HepG2 (cell line): ENCODE data around the gene PTH. TPM values are rescaled to one million over a fixed set of nuclear protein-coding genes. Genes with fewer than 3 reads are reported as not detected.
A peak's percentile ranks its signal among the peaks of the same experiment; 100 is the strongest.

Source experiments
- ARNTL ChIP-seq: sonication (generic); formaldehyde crosslinking; IDR thresholded peaks from 2 replicates; pipeline ENCODE4 v1.4.0; 2020; ENCODE audit warnings: mild to moderate bottlenecking, missing genetic modification reagents
- CENPX ChIP-seq: sonication (generic); formaldehyde crosslinking; IDR thresholded peaks from 2 replicates; pipeline ENCODE4 v1.9.0; 2021; ENCODE audit warnings: mild to moderate bottlenecking, missing genetic modification reagents, moderate library complexity
- KLF9 ChIP-seq: IDR thresholded peaks from 2 replicates; pipeline ENCODE4 v1.6.1; 2016; ENCODE audit warnings: low read depth
- LCORL ChIP-seq, 2 experiments: fragments of 450-650 bp in 1 of 2; sonication (generic) in 1 of 2; formaldehyde crosslinking in 1 of 2; IDR thresholded peaks; 2 replicates each; pipeline versions ENCODE4 v1.5.0 to v1.6.1; 2017 to 2020; ENCODE audit warnings: antibody characterized with exemption in 1 of 2, missing genetic modification reagents in 1 of 2
- NCOA1 ChIP-seq: sonication (generic); formaldehyde crosslinking; IDR thresholded peaks from 2 replicates; pipeline ENCODE4 v1.9.0; 2021; ENCODE audit warnings: missing genetic modification reagents
- NONO ChIP-seq, 2 experiments: fragments of 450-650 bp in 1 of 2; sonication (generic) in 1 of 2; formaldehyde crosslinking in 1 of 2; IDR thresholded peaks in 1 of 2; conservative IDR thresholded peaks in 1 of 2; 2 replicates each; pipeline versions ENCODE4 v1.6.1 to v1.8.0; 2017 to 2022; ENCODE audit warnings: mild to moderate bottlenecking in 1 of 2, missing genetic modification reagents in 1 of 2, moderate library complexity in 1 of 2
- ZC3H4 ChIP-seq: sonication (generic); formaldehyde crosslinking; IDR thresholded peaks from 2 replicates; pipeline ENCODE4 v1.4.0; 2020; ENCODE audit warnings: missing genetic modification reagents, borderline replicate concordance
- ZFP91 ChIP-seq: sonication (generic); formaldehyde crosslinking; IDR thresholded peaks from 2 replicates; pipeline ENCODE4 v1.9.0; 2022; ENCODE audit warnings: missing genetic modification reagents, mild to moderate bottlenecking, borderline replicate concordance
- ZNF646 ChIP-seq: sonication (generic); formaldehyde crosslinking; IDR thresholded peaks from 2 replicates; pipeline ENCODE4 v1.9.0; 2021; ENCODE audit warnings: mild to moderate bottlenecking, missing genetic modification reagents
- polyA plus RNA-seq, 8 experiments: library from polyadenylated mRNA; depleted of rRNA in 3 of 8; stranded (reverse) in 7 of 8; unstranded in 1 of 8; fragments of >200 nt; fragmentation: Illumina TruSeq in 4 of 8; extraction: Trizol in 4 of 8; gene quantifications; 2 replicates each; pipeline versions ENCODE4 v1.2.1 to v1.2.3, GENCODE V29; 2011 to 2016; ENCODE audit warnings: low read depth in 4 of 8, missing spikeins in 1 of 8, mixed read lengths in 1 of 8; ENCODE audit not compliant: insufficient read depth in 1 of 8
- total RNA-seq, 5 experiments: library from RNA; depleted of rRNA; stranded (reverse); fragments of >200 nt; fragmentation: Illumina TruSeq; extraction: Trizol; gene quantifications; 2 replicates each; pipeline ENCODE4 v1.2.3, GENCODE V29; 2016; ENCODE audit warnings: low read depth in 1 of 5
- TF ChIP-seq, protein P1 (sequence below), 2 experiments: sonication (generic) in 1 of 2; formaldehyde crosslinking in 1 of 2; IDR thresholded peaks; 2 replicates each; pipeline versions ENCODE4 v1.4.0 to v1.6.1; 2016 to 2020; ENCODE audit warnings: borderline replicate concordance in 1 of 2, low read depth in 1 of 2, mild to moderate bottlenecking in 1 of 2, missing genetic modification reagents in 1 of 2
- TF ChIP-seq, protein P2 (sequence below): sonication (generic); formaldehyde crosslinking; IDR thresholded peaks from 2 replicates; pipeline ENCODE4 v1.5.1; 2020; ENCODE audit warnings: mild to moderate bottlenecking, moderate library complexity, missing genetic modification reagents

Gene PTH
- total and polyA plus RNA-seq, 2 of the 13 experiments (the other 11 are each of a cell fraction or from before 2014, with no cell fraction given) = not detected

GRCh38 chr11:13462901-13463778 is 32.7 kb downstream of the PTH start, which contains the start of gene BTBD10 (continued):
- TF ChIP-seq, protein P1, sequence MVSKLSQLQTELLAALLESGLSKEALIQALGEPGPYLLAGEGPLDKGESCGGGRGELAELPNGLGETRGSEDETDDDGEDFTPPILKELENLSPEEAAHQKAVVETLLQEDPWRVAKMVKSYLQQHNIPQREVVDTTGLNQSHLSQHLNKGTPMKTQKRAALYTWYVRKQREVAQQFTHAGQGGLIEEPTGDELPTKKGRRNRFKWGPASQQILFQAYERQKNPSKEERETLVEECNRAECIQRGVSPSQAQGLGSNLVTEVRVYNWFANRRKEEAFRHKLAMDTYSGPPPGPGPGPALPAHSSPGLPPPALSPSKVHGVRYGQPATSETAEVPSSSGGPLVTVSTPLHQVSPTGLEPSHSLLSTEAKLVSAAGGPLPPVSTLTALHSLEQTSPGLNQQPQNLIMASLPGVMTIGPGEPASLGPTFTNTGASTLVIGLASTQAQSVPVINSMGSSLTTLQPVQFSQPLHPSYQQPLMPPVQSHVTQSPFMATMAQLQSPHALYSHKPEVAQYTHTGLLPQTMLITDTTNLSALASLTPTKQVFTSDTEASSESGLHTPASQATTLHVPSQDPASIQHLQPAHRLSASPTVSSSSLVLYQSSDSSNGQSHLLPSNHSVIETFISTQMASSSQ (IDR thresholded peaks at IDR 0.05; ENCODE audit: low read depth) = no peak
- TF ChIP-seq, protein P1 (CRISPR knock-in tag; IDR thresholded peaks at IDR 0.05; ENCODE audit: borderline replicate concordance) = peak; percentile 33; the same call in 1 of the 2 replicates
- no peak for TF ChIP-seq LCORL (IDR thresholded peaks at IDR 0.05)
- peak; percentile 58; the same call in 1 of the 2 replicates for TF ChIP-seq LCORL (CRISPR knock-in tag; IDR thresholded peaks at IDR 0.05)
- 0 out of 2 replicates have a peak, but pooled peaks have one; percentile 33 for TF ChIP-seq ZC3H4 (CRISPR knock-in tag)
- TF ChIP-seq ZNF646 (CRISPR knock-in tag) = no peak
- TF ChIP-seq ZFP91 (CRISPR knock-in tag) = peak; percentile 89; the same call in 1 of the 2 replicates
- TF ChIP-seq CENPX (CRISPR knock-in tag) = no peak
- TF ChIP-seq, protein P2, sequence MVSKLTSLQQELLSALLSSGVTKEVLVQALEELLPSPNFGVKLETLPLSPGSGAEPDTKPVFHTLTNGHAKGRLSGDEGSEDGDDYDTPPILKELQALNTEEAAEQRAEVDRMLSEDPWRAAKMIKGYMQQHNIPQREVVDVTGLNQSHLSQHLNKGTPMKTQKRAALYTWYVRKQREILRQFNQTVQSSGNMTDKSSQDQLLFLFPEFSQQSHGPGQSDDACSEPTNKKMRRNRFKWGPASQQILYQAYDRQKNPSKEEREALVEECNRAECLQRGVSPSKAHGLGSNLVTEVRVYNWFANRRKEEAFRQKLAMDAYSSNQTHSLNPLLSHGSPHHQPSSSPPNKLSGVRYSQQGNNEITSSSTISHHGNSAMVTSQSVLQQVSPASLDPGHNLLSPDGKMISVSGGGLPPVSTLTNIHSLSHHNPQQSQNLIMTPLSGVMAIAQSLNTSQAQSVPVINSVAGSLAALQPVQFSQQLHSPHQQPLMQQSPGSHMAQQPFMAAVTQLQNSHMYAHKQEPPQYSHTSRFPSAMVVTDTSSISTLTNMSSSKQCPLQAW (CRISPR knock-in tag) = peak; percentile 65
- no peak for TF ChIP-seq NONO (IDR thresholded peaks at IDR 0.05)
- peak; percentile 89; the same call in 1 of the 2 replicates for TF ChIP-seq NONO (CRISPR knock-in tag; conservative IDR thresholded peaks at IDR 0.05)
- 0 out of 2 replicates have a peak, but pooled peaks have one; percentile 9 for TF ChIP-seq NCOA1 (CRISPR knock-in tag)
- peak; percentile 78; the same call in 1 of the 2 replicates for TF ChIP-seq KLF9 (CRISPR knock-in tag)
- peak; percentile 48; the same call in 1 of the 2 replicates for TF ChIP-seq ARNTL
